ENCODE results near the gene SUMF1.

GRCh38 chr3:4505688-4506558 is 38.9 kb upstream of the SUMF1 start:
- no peak for TF ChIP-seq POLR2A (IDR thresholded peaks at IDR 0.05)
- no peak for TF ChIP-seq CTCF (IDR thresholded peaks at IDR 0.05)
- TF ChIP-seq POLR2AphosphoS5 (IDR thresholded peaks at IDR 0.05) = no peak
- TF ChIP-seq EP300 (IDR thresholded peaks at IDR 0.05) = no peak
